Type B pancreatic cell (in vitro differentiated cells): ENCODE data around the gene TYW5. TPM values are rescaled to one million over a fixed set of nuclear protein-coding genes. Genes with fewer than 3 reads are reported as not detected.

Experiments
- DNase-seq: peaks from one replicate; pipeline ENCODE4 v3.0.0; 2021; ENCODE audit warnings: mixed read lengths; ENCODE audit not compliant: unreplicated experiment; ENCODE audit errors: extremely low spot score
- H3K27ac Mint-ChIP-seq: 2 replicates; pipeline ENCODE4 v1.8.0; 2021; ENCODE audit warnings: mild to moderate bottlenecking, mixed read lengths
- H3K27me3 Mint-ChIP-seq: 2 replicates; pipeline ENCODE4 v1.8.0; 2021; ENCODE audit warnings: mixed read lengths
- H3K36me3 Mint-ChIP-seq: 2 replicates; pipeline ENCODE4 v1.8.0; 2021; ENCODE audit warnings: mixed read lengths
- H3K4me1 Mint-ChIP-seq: one replicate; pipeline ENCODE4 v1.8.0; 2021; ENCODE audit warnings: mixed read lengths; ENCODE audit not compliant: unreplicated experiment
- H3K4me3 Mint-ChIP-seq: 2 replicates; pipeline ENCODE4 v1.8.0; 2021; ENCODE audit warnings: mild to moderate bottlenecking, mixed read lengths
- H3K9me3 Mint-ChIP-seq: 2 replicates; pipeline ENCODE4 v1.8.0; 2021; ENCODE audit warnings: mixed read lengths
- total RNA-seq: library from RNA; stranded (reverse); gene quantifications from 2 replicates; pipeline ENCODE4 v1.2.1, GENCODE V29; 2021; ENCODE audit warnings: low replicate concordance
- TF ChIP-seq, protein P1 (sequence below): fragments of 200-600 bp; sonication (generic); conservative IDR thresholded peaks from 2 replicates; pipeline ENCODE4 v1.5.0; 2021; ENCODE audit warnings: antibody characterized with exemption, mild to moderate bottlenecking

Gene TYW5
- total RNA-seq, 1 donor from 2014 or later = 11.0 TPM

DNA sequence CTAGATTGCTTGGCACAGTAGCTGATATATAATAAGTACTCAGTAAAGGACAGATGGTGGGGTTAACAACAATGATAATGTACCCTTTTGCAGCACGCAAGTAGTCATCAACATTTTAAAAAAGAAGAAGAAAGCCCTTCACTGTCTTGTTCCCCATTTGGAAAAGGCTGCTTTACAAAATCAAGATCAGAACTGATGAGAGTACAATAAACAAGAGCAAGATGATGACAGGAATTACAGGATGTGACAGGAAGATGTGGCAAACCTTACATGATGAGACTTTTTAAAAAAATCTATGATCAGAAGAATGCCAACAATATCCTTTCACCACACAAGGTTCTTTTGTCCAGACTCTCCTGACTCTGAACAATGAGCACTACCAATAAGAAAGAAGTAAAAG, 9.1 kb downstream of the TYW5 start:
- H3K36me3 Mint-ChIP-seq = peaks cover 13% of the 10 kb centered on the region
- no peaks in the 10 kb centered on the region for H3K27me3 Mint-ChIP-seq
- TF ChIP-seq, protein P1, sequence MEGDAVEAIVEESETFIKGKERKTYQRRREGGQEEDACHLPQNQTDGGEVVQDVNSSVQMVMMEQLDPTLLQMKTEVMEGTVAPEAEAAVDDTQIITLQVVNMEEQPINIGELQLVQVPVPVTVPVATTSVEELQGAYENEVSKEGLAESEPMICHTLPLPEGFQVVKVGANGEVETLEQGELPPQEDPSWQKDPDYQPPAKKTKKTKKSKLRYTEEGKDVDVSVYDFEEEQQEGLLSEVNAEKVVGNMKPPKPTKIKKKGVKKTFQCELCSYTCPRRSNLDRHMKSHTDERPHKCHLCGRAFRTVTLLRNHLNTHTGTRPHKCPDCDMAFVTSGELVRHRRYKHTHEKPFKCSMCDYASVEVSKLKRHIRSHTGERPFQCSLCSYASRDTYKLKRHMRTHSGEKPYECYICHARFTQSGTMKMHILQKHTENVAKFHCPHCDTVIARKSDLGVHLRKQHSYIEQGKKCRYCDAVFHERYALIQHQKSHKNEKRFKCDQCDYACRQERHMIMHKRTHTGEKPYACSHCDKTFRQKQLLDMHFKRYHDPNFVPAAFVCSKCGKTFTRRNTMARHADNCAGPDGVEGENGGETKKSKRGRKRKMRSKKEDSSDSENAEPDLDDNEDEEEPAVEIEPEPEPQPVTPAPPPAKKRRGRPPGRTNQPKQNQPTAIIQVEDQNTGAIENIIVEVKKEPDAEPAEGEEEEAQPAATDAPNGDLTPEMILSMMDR = no peak
- DNase-seq = no peak
- H3K4me3 Mint-ChIP-seq = no peak overlapping the region
- H3K27ac Mint-ChIP-seq = no peak overlapping the region
- H3K4me1 Mint-ChIP-seq = no peaks in the 10 kb centered on the region
- H3K9me3 Mint-ChIP-seq = no peaks in the 10 kb centered on the region

DNA sequence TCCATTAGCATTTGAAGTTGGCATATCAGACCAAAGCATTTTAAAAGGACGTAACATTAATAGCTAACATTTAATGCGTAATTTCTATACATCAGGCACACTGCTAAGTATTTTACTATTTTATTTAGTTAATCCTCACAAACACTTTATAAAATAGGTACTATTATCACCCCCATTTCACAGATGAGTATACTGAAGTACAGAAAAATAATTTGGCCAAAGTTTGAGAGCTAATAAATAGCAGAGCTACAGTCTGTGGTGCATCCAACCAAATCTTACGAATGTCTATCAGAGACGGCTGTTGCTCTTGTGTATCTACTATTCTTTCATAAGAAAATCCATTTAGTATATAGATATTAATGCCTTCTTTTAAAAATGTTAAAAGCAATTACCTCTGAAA, 11.9 kb downstream of the TYW5 start:
- no peaks in the 10 kb centered on the region for H3K27me3 Mint-ChIP-seq
- TF ChIP-seq, protein P1 = no peak
- DNase-seq = no peak
- H3K4me3 Mint-ChIP-seq = no peak overlapping the region
- H3K36me3 Mint-ChIP-seq = peaks cover 18% of the 10 kb centered on the region
- H3K4me1 Mint-ChIP-seq = no peaks in the 10 kb centered on the region
- H3K9me3 Mint-ChIP-seq = no peaks in the 10 kb centered on the region
- no peak overlapping the region for H3K27ac Mint-ChIP-seq

DNA sequence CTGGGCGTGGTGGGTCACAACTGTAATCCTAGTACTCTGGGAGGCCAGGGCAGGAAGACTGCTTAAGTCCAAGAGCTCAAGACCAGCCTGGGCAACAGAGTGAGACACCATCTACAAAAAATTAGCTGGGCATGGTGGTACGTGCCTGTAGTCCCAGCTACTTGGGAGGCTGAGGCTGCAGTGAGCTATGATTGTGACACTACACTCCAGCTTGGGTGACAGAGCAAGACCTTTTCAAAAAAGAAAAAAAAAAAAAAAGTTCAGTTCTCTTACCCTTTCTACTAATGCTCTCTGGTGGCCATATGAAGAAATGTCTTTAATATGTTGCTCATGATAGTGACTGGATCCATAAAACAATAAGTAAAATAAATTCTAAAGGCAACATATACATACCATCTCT, 14.9 kb downstream of the TYW5 start:
- Mint-ChIP-seq H3K9me3 (no peaks in the 10 kb centered on the region), H3K27ac (no peak overlapping the region)
- TF ChIP-seq, protein P1 = peak; percentile 64

DNA sequence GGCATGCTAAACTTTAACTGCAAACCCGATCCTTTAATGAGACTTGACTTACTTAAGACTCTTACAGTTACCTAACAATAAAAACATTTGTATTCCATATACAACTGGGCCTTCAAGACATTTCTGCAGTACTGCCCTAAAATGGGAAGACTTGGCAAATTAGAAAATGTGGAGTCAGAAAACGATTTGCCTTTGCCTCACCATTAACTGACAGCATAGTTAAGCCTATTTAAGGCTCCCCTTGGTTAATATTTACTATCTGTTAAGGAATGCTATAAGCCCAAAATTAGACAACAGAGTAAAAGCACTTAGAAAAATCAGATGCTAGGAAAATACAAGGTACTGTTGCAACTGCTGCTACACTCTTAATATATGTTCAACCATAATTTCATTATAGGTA, 18.7 kb downstream of the TYW5 start:
- Mint-ChIP-seq H3K27me3 (no peaks in the 10 kb centered on the region), H3K4me1 (no peaks in the 10 kb centered on the region), H3K9me3 (no peaks in the 10 kb centered on the region), H3K36me3 (peaks cover 15% of the 10 kb centered on the region), H3K4me3 (no peak overlapping the region), H3K27ac (no peak overlapping the region)
- TF ChIP-seq, protein P1 = no peak
- DNase-seq = no peak

More for the DNA sequence above, 14.9 kb downstream of the TYW5 start:
- Mint-ChIP-seq H3K27me3 (no peaks in the 10 kb centered on the region), H3K36me3 (peaks cover 11% of the 10 kb centered on the region), H3K4me3 (no peak overlapping the region), H3K4me1 (no peaks in the 10 kb centered on the region)
- DNase-seq = no peak

DNA sequence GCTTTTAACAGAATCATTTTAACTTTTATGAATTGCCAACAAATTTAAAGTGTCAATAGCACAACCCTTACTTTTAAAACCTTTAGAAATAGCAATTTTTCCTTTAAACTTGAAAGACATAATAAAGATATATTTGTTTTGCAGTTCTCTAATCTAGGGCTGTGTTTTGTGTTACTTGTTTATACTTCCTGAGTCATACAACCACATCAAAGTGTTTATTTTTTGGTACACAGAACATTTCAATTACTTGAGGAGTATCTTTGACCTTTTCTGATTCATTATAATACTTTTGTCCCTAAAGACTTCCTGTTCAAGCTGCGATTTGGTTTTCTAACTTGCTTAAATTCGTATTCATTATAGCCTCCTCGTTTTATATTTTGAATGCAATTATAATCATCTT, 21.8 kb downstream of the TYW5 start:
- Mint-ChIP-seq H3K36me3 (peaks cover 13% of the 10 kb centered on the region), H3K4me3 (no peak overlapping the region), H3K9me3 (no peaks in the 10 kb centered on the region), H3K27me3 (no peaks in the 10 kb centered on the region), H3K27ac (no peak overlapping the region), H3K4me1 (no peaks in the 10 kb centered on the region)
- TF ChIP-seq, protein P1 = no peak
- DNase-seq = no peak

DNA sequence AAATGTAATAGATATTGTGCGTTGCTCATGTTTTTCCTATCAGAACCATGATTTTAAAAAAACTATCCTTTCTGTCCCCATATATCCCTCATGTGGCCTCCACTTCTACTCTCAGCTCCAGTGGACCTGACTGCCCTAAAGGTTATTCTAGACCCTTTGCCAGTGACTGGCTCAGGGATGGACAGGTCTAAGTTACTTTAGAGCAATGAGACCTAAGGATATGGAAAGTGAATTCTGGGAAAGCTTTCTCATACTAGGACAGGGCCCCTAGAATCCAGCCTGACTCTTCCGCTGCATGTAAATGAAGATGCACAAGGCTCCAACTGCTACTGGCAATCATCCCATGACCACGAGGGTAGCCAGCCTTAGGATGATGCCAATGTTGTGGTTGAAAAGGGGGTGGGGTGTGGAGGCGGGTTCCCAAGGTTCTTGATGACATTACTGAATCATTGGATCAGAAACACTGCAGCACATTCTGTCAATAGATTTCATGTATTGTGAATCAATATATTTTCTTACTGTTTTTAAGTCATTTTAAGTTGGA, 22.9 kb downstream of the TYW5 start:
- DNase-seq = no peak
- Mint-ChIP-seq H3K4me3 (no peak overlapping the region), H3K27me3 (no peaks in the 10 kb centered on the region), H3K9me3 (no peaks in the 10 kb centered on the region), H3K4me1 (no peaks in the 10 kb centered on the region), H3K27ac (peak overlapping the region; percentile 21), H3K36me3 (peaks cover 13% of the 10 kb centered on the region)
- TF ChIP-seq, protein P1 = no peak
